Cortex of kidney (tissue), 1 donor: Measurements from ENCODE around the gene ATP8A2.
"Not testable (repeated sequence)": the region's sequence is repeated elsewhere in the genome, so short reads cannot be mapped to it uniquely, and the experiment has no call there.

Source experiments
- DNase-seq: peaks from one replicate; lab custom pipeline; 2025; lab: John Stamatoyannopoulos, UW

Gene ATP8A2

GRCh38 chr13:26038931-26039475 is 667.2 kb downstream of the ATP8A2 start:
- no peak for DNase-seq

GRCh38 chr13:26041444-26041843 is 669.7 kb downstream of the ATP8A2 start:
- DNase-seq: no peak

GRCh38 chr13:26042785-26043184 is 671.0 kb downstream of the ATP8A2 start:
- DNase-seq: no peak

GRCh38 chr13:26045142-26045541 is 673.4 kb downstream of the ATP8A2 start:
- no peak for DNase-seq

GRCh38 chr13:26046639-26047038 is 674.9 kb downstream of the ATP8A2 start:
- DNase-seq: no peak

- no peak for DNase-seq
Observed at GRCh38 chr13:26047040-26047439, 675.3 kb downstream of the ATP8A2 start.

GRCh38 chr13:26048741-26049140 is 677.0 kb downstream of the ATP8A2 start:
- DNase-seq: no peak

- no peak for DNase-seq
Observed at GRCh38 chr13:26050568-26051230, 678.9 kb downstream of the ATP8A2 start.

GRCh38 chr13:26051231-26051656 is 679.5 kb downstream of the ATP8A2 start:
- DNase-seq: no peak

- DNase-seq: no peak
Observed at GRCh38 chr13:26051657-26052311, 680.0 kb downstream of the ATP8A2 start, which contains the start of gene SHISA2. Gene SHISA2 (minus strand): TSS chr13:26052016. CDS start chr13:26050975, 1,041 bp downstream.

GRCh38 chr13:26052337-26052736 is 680.6 kb downstream of the ATP8A2 start:
- DNase-seq: no peak

GRCh38 chr13:26053418-26053980 is 681.7 kb downstream of the ATP8A2 start:
- DNase-seq: no peak

- no peak for DNase-seq
Observed at GRCh38 chr13:26054896-26055295, 683.1 kb downstream of the ATP8A2 start.

GRCh38 chr13:26058704-26059103 is 686.9 kb downstream of the ATP8A2 start:
- no peak for DNase-seq

GRCh38 chr13:26060357-26060756 is 688.6 kb downstream of the ATP8A2 start:
- DNase-seq: no peak

GRCh38 chr13:26061256-26061655 is 689.5 kb downstream of the ATP8A2 start:
- no peak for DNase-seq

GRCh38 chr13:26061947-26062346 is 690.2 kb downstream of the ATP8A2 start:
- DNase-seq: no peak

- DNase-seq: no peak
Observed at GRCh38 chr13:26062853-26063444, 691.2 kb downstream of the ATP8A2 start.

GRCh38 chr13:26066492-26066891 is 694.7 kb downstream of the ATP8A2 start:
- DNase-seq: not testable (repeated sequence)

- DNase-seq: no peak
Observed at GRCh38 chr13:26067601-26068000, 695.8 kb downstream of the ATP8A2 start.

GRCh38 chr13:26068372-26068771 is 696.6 kb downstream of the ATP8A2 start:
- DNase-seq: not testable (repeated sequence)

- DNase-seq: not testable (repeated sequence)
Observed at GRCh38 chr13:26069642-26070041, 697.9 kb downstream of the ATP8A2 start.

- no peak for DNase-seq
Observed at GRCh38 chr13:26071691-26072090, 699.9 kb downstream of the ATP8A2 start.
